ENCODE measurements around the gene ABCA5. TPM values are rescaled to one million over a fixed set of nuclear protein-coding genes. Genes with fewer than 3 reads are reported as not detected.

Gene ABCA5
- total RNA-seq, 1 donor, result 13.8 TPM

GRCh38 chr17:69231521-69231920, 95.4 kb downstream of the ABCA5 start:
- DNase-seq (ENCODE audit: low read depth), result no peak
- TF ChIP-seq, protein P1, sequence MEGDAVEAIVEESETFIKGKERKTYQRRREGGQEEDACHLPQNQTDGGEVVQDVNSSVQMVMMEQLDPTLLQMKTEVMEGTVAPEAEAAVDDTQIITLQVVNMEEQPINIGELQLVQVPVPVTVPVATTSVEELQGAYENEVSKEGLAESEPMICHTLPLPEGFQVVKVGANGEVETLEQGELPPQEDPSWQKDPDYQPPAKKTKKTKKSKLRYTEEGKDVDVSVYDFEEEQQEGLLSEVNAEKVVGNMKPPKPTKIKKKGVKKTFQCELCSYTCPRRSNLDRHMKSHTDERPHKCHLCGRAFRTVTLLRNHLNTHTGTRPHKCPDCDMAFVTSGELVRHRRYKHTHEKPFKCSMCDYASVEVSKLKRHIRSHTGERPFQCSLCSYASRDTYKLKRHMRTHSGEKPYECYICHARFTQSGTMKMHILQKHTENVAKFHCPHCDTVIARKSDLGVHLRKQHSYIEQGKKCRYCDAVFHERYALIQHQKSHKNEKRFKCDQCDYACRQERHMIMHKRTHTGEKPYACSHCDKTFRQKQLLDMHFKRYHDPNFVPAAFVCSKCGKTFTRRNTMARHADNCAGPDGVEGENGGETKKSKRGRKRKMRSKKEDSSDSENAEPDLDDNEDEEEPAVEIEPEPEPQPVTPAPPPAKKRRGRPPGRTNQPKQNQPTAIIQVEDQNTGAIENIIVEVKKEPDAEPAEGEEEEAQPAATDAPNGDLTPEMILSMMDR (IDR thresholded peaks at IDR 0.05; ENCODE audit: insufficient read depth, low read depth, low read length), result no peak
- H3K4me3 ChIP-seq (ENCODE audit: low read depth, low read length), result no peak overlapping the region

GRCh38 chr17:69230939-69231338, 96.0 kb downstream of the ABCA5 start:
- DNase-seq (ENCODE audit: low read depth), result no peak
- no peak overlapping the region for H3K4me3 ChIP-seq (ENCODE audit: low read depth, low read length)
- TF ChIP-seq, protein P1 (IDR thresholded peaks at IDR 0.05; ENCODE audit: insufficient read depth, low read depth, low read length), result no peak

DNA sequence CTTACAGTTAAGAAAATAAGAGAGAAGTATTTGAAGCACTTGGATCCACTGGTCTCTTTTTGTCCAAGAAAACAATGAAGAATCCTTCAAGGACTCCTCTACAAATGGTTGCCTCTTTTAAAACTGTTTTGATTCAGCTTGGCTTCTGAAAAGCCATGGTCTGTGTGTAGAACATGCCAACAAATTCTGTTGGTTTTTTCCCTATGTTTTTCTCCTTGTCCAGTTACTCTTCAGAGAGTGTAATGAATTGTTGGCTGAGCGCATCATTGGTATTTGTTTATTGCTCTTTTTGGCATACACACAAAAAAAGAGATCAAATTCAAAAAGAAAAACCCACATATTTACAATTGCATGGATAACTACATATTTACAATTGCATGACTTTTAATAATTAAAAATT, 98.4 kb downstream of the ABCA5 start, which contains the start of gene ABCA10:
ABCA10 (minus strand) TSS at position 249 of the 400 bp plus-strand sequence. CDS start 3,466 bp downstream, outside the sequence.
- peak; percentile 23 for DNase-seq (ENCODE audit: low read depth)
- peak within 1 kb of the TSS; percentile 3 for H3K4me3 ChIP-seq (ENCODE audit: low read depth, low read length)
- TF ChIP-seq, protein P1 (IDR thresholded peaks at IDR 0.05; ENCODE audit: insufficient read depth, low read depth, low read length), result no peak

- TF ChIP-seq, protein P1 (IDR thresholded peaks at IDR 0.05; ENCODE audit: insufficient read depth, low read depth, low read length), result no peak
- no peak for DNase-seq (ENCODE audit: low read depth)
These were observed 98.9 kb downstream of the ABCA5 start for GRCh38 chr17:69228018-69228417.

GRCh38 chr17:69227541-69227940, 99.4 kb downstream of the ABCA5 start:
- DNase-seq (ENCODE audit: low read depth), result no peak
- TF ChIP-seq, protein P1 (IDR thresholded peaks at IDR 0.05; ENCODE audit: insufficient read depth, low read depth, low read length), result no peak
- H3K4me3 ChIP-seq (ENCODE audit: low read depth, low read length), result no peak overlapping the region

More at GRCh38 chr17:69228018-69228417, 98.9 kb downstream of the ABCA5 start:
- peak overlapping the region; percentile 3 for H3K4me3 ChIP-seq (ENCODE audit: low read depth, low read length)

GRCh38 chr17:69223809-69224208, 103.1 kb downstream of the ABCA5 start:
- TF ChIP-seq, protein P1 (IDR thresholded peaks at IDR 0.05; ENCODE audit: insufficient read depth, low read depth, low read length), result no peak
- no peak overlapping the region for H3K4me3 ChIP-seq (ENCODE audit: low read depth, low read length)
- DNase-seq (ENCODE audit: low read depth), result peak; percentile 67

DNA sequence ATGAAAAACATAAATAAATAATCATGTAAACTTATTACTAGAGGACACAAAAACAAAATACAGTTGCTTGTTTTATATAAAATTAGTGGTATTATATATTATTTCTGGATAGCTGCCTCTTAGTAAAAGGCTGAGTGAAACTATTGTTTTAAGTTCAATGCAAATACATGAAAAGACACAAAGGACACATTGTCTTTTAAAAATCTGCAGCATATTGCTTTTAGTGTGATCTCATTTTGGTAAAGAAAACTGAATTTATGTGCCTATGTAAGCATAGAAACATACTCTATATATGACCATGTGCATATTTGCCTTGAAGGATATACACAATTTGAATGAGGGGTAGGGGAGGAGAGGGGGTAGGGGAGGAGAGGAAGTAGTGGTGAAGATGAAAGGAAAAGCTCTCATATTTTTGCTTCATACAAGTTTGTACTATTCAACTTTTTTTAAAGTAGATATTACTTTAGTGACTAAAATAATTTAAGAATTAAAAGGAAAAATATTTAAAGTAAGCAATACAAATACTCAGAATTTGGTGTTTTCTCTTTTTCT, 104.2 kb downstream of the ABCA5 start:
- DNase-seq (ENCODE audit: low read depth), result no peak
- H3K4me3 ChIP-seq (ENCODE audit: low read depth, low read length), result no peak overlapping the region
- TF ChIP-seq, protein P1 (IDR thresholded peaks at IDR 0.05; ENCODE audit: insufficient read depth, low read depth, low read length), result no peak
